ENCODE results near the gene NETO1. TPM values are rescaled to one million over a fixed set of nuclear protein-coding genes. Genes with fewer than 3 reads are reported as not detected.

The NETO1 gene
- total and polyA plus RNA-seq, 7 donors = 0.06 to 0.09 TPM; not detected in 5

- 4 to 5% (median 5%) methylated on average over 18 of the region's 18 CpGs for WGBS, 3 donors
- no peak overlapping the region for H3K4me3 ChIP-seq
- no peaks in the 10 kb centered on the region for H3K9me3 ChIP-seq
- H3K27me3 ChIP-seq (ENCODE audit: insufficient read depth in 3 of 3, low read length in 2 of 3) = peaks cover 0 to 35% (median 17%) of the 10 kb centered on the region in 3 donors
- no peak for TF ChIP-seq CTCF (IDR thresholded peaks at IDR 0.05)
- intact Hi-C loops (cut with DNase I) = no loop called here
- H3K4me1 ChIP-seq = no peaks in the 10 kb centered on the region
- ATAC-seq (no peak), DNase-seq (no peak)
- H3K27ac ChIP-seq = no peak overlapping the region
- no peaks in the 10 kb centered on the region for H3K36me3 ChIP-seq (ENCODE audit: insufficient read depth in 1 of 2, low read depth in 1 of 2)
These were observed 1.3 kb downstream of the NETO1 start for GRCh38 chr18:72866442-72866900.

GRCh38 chr18:72863754-72864153 lies 4.0 kb downstream of the NETO1 start:
- Histone ChIP-seq H3K4me1 (no peaks in the 10 kb centered on the region), H3K27ac (no peak overlapping the region), H3K36me3 (ENCODE audit: insufficient read depth in 1 of 2, low read depth in 1 of 2) (no peaks in the 10 kb centered on the region), H3K4me3 (no peak overlapping the region), H3K9me3 (no peaks in the 10 kb centered on the region), H3K27me3 (ENCODE audit: insufficient read depth in 3 of 3, low read length in 2 of 3) (peaks cover 0 to 28% (median 11%) of the 10 kb centered on the region in 3 donors)
- no peak for DNase-seq
- 67 to 75% (median 71%) methylated on average over 9 of the region's 9 CpGs for WGBS, 3 donors
- intact Hi-C loops (cut with DNase I) = no loop called here
- TF ChIP-seq CTCF (IDR thresholded peaks at IDR 0.05) = no peak
- ATAC-seq = no peak

GRCh38 chr18:72859088-72859487 lies 8.7 kb downstream of the NETO1 start:
- intact Hi-C loops (cut with DNase I) = no loop called here
- no peak overlapping the region for H3K4me3 ChIP-seq
- 58 to 71% (median 58%) methylated on average over 4 of the region's 4 CpGs for WGBS, 3 donors
- no peak for DNase-seq
- H3K9me3 ChIP-seq = no peaks in the 10 kb centered on the region
- no peak for ATAC-seq
- no peak for TF ChIP-seq CTCF (IDR thresholded peaks at IDR 0.05)
- no peaks in the 10 kb centered on the region for H3K27me3 ChIP-seq (ENCODE audit: insufficient read depth in 3 of 3, low read length in 2 of 3)
- H3K36me3 ChIP-seq (ENCODE audit: insufficient read depth in 1 of 2, low read depth in 1 of 2) = no peaks in the 10 kb centered on the region
- no peaks in the 10 kb centered on the region for H3K4me1 ChIP-seq
- no peak overlapping the region for H3K27ac ChIP-seq

GRCh38 chr18:72849671-72850070 lies 18.1 kb downstream of the NETO1 start:
- H3K36me3 ChIP-seq (ENCODE audit: insufficient read depth in 1 of 2, low read depth in 1 of 2) = no peaks in the 10 kb centered on the region
- WGBS, 3 donors = 47 to 69% (median 54%) methylated on average over 3 of the region's 3 CpGs
- ATAC-seq (no peak), DNase-seq (no peak)
- intact Hi-C loops (cut with DNase I) = no loop called here
- H3K9me3 ChIP-seq = no peaks in the 10 kb centered on the region
- no peak overlapping the region for H3K4me3 ChIP-seq
- H3K4me1 ChIP-seq = no peaks in the 10 kb centered on the region
- H3K27ac ChIP-seq = no peak overlapping the region
- H3K27me3 ChIP-seq (ENCODE audit: insufficient read depth in 3 of 3, low read length in 2 of 3) = peaks cover 0 to 2% (median 0%) of the 10 kb centered on the region in 3 donors
- no peak for TF ChIP-seq CTCF (IDR thresholded peaks at IDR 0.05)

All from psoas muscle (tissue), 8 donors.